Lung (tissue), 12 donors: ENCODE data around the gene CXCR1. TPM values are rescaled to one million over a fixed set of nuclear protein-coding genes. Genes with fewer than 3 reads are reported as not detected.
"Not testable (repeated sequence)": the region's sequence is repeated elsewhere in the genome, so short reads cannot be mapped to it uniquely, and the experiment has no call there.

Source experiments
- ATAC-seq: fragments of 200-7000 bp; cut with Tn5 transposase; one replicate; pipeline ENCODE4 v1.9.1; 2020; ENCODE audit warnings: moderate number of reproducible peaks; ENCODE audit not compliant: insufficient read depth, low FRiP score
- DNase-seq, 3 donors: peaks; one replicate each; pipeline ENCODE4 v3.0.0-alpha.2; 2013 to 2017
- H3K27ac ChIP-seq, 2 donors: one replicate each; pipeline ENCODE4 v1.5.1; 2013; ENCODE audit warnings: mild to moderate bottlenecking in 2 of 2, moderate library complexity in 2 of 2, control low read depth in 1 of 2, inconsistent platforms in 1 of 2, low read depth in 1 of 2, low read length in 1 of 2
- H3K27me3 ChIP-seq, 3 donors: one replicate each; pipeline ENCODE4 v1.5.1; 2013; ENCODE audit warnings: low read length in 2 of 3; ENCODE audit not compliant: control insufficient read depth in 3 of 3, insufficient read depth in 3 of 3
- H3K36me3 ChIP-seq, 4 donors: one replicate each; pipeline ENCODE4 v1.5.1; 2013; ENCODE audit warnings: low read length in 4 of 4, mild to moderate bottlenecking in 1 of 4, moderate library complexity in 1 of 4; ENCODE audit not compliant: control insufficient read depth in 4 of 4, insufficient read depth in 4 of 4
- H3K4me1 ChIP-seq, 5 donors: one replicate each; pipeline ENCODE4 v1.5.1; 2013; ENCODE audit warnings: low read length in 5 of 5, mild to moderate bottlenecking in 2 of 5, moderate library complexity in 1 of 5; ENCODE audit not compliant: control insufficient read depth in 5 of 5, insufficient read depth in 5 of 5
- H3K4me3 ChIP-seq: one replicate; pipeline ENCODE4 v1.5.1; 2013; ENCODE audit warnings: mild to moderate bottlenecking, control low read depth, moderate library complexity
- H3K9ac ChIP-seq, 2 donors: one replicate each; pipeline ENCODE4 v1.5.1; 2013; ENCODE audit warnings: low read length in 2 of 2, control low read depth in 1 of 2; ENCODE audit not compliant: insufficient read depth in 1 of 2
- H3K9me3 ChIP-seq, 4 donors: one replicate each; pipeline ENCODE4 v1.5.1; 2013; ENCODE audit warnings: low read length in 3 of 4, mild to moderate bottlenecking in 1 of 4, moderate library complexity in 1 of 4; ENCODE audit not compliant: control insufficient read depth in 4 of 4, insufficient read depth in 3 of 4
- CTCF ChIP-seq: IDR thresholded peaks from 2 replicates; pipeline ENCODE4 v1.5.1; 2012; ENCODE audit warnings: mild to moderate bottlenecking; ENCODE audit errors: control extremely low read depth, extremely low read depth
- WGBS, 2 donors: extraction: QIAGEN DNeasy Blood & Tissue Kit; methylation state at CpG; one replicate each; pipeline ENCODE4 v1.1.7; 2013; 5-methylcytosine and 5-hydroxymethylcytosine counted together
- polyA plus RNA-seq, 2 donors: library from polyadenylated mRNA; stranded (reverse); fragments of 200-250 nt; gene quantifications; one replicate each; pipeline ENCODE4 v1.2.1, GENCODE V29; 2013
- total RNA-seq, 2 donors: library from RNA; depleted of rRNA in 1 of 2; stranded (reverse); fragments of >200 nt in 1 of 2; gene quantifications; one replicate each; pipeline ENCODE4 v1.2.1, GENCODE V29; 2014 to 2021
- donor health status: control.
- donor health status: control.
- donor health status: Bipolar disorder and iron deficiency.
- donor health status: healthy.
- donor health status: DM: yes; HTN: yes; CAD: no.

CXCR1 gene
- total and polyA plus RNA-seq, 4 donors, result 0.47 to 49.0 (median 4.2) TPM

- Histone ChIP-seq H3K27ac (no peak overlapping the region), H3K4me3 (no peak overlapping the region), H3K9me3 (no peaks in the 10 kb centered on the region), H3K4me1 (peaks cover 0 to 2% (median 0%) of the 10 kb centered on the region in 5 donors), H3K27me3 (no peaks in the 10 kb centered on the region), H3K9ac (no peak overlapping the region), H3K36me3 (no peaks in the 10 kb centered on the region)
- DNase-seq (no peak), ATAC-seq (no peak)
- no peak for TF ChIP-seq CTCF
- 84 to 94% methylated on average over 4 of the region's 4 CpGs for WGBS, 2 donors
Observed at GRCh38 chr2:218179782-218180181, 13.0 kb upstream of the CXCR1 start.

GRCh38 chr2:218172845-218173244 lies 6.1 kb upstream of the CXCR1 start:
- no peak for TF ChIP-seq CTCF
- DNase-seq (no peak), ATAC-seq (no peak)
- no peak overlapping the region for H3K9ac ChIP-seq
- H3K4me3 ChIP-seq, result no peak overlapping the region
- no peaks in the 10 kb centered on the region for H3K36me3 ChIP-seq
- no peaks in the 10 kb centered on the region for H3K27me3 ChIP-seq
- H3K9me3 ChIP-seq, result no peaks in the 10 kb centered on the region
- no peaks in the 10 kb centered on the region for H3K4me1 ChIP-seq
- H3K27ac ChIP-seq, result no peak overlapping the region
- 92 to 100% methylated on average over 2 of the region's 2 CpGs for WGBS, 2 donors

- ATAC-seq, H3K36me3 ChIP-seq, H3K27ac ChIP-seq, H3K9me3 ChIP-seq, DNase-seq, H3K27me3 ChIP-seq, H3K9ac ChIP-seq, H3K4me3 ChIP-seq, H3K4me1 ChIP-seq: not testable (repeated sequence)
- 90 to 93% methylated on average over 3 of the region's 3 CpGs for WGBS, 2 donors
Observed at GRCh38 chr2:218171744-218172143, 5.0 kb upstream of the CXCR1 start.

- WGBS, 2 donors, result 76 to 82% methylated on average over 5 of the region's 5 CpGs
- DNase-seq (no peak), ATAC-seq (no peak)
- Histone ChIP-seq H3K9me3 (no peaks in the 10 kb centered on the region), H3K4me3 (no peak overlapping the region), H3K36me3 (no peaks in the 10 kb centered on the region), H3K27ac (no peak overlapping the region), H3K9ac (no peak overlapping the region), H3K4me1 (no peaks in the 10 kb centered on the region), H3K27me3 (no peaks in the 10 kb centered on the region)
- no peak for TF ChIP-seq CTCF
Observed at GRCh38 chr2:218169757-218170546, 3.2 kb upstream of the CXCR1 start.
